B cell (primary cell): ENCODE measurements around the gene GABRQ. TPM values are rescaled to one million over a fixed set of nuclear protein-coding genes. Genes with fewer than 3 reads are reported as not detected.

Experiments
- ATAC-seq: fragments of 200-7000 bp; cut with Tn5 transposase; one replicate; pipeline ENCODE4 v1.10.0; 2021; ENCODE audit warnings: low read depth, mild to moderate bottlenecking, moderate number of reproducible peaks, moderate library complexity
- CTCF ChIA-PET: fragments of 350-600 bp; sonication (Branson Sonifier 250); formaldehyde crosslinking; loops from one replicate; lab custom pipeline; 2021; ENCODE audit warnings: antibody characterized with exemption, inconsistent platforms; lab: Charles Lee
- POLR2A ChIA-PET: fragments of 350-600 bp; sonication (Branson Sonifier 250); formaldehyde crosslinking; loops from one replicate; lab custom pipeline; 2021; ENCODE audit warnings: antibody characterized with exemption; lab: Charles Lee
- DNase-seq: peaks from one replicate; pipeline ENCODE4 v3.0.0; 2013
- H2AFZ ChIP-seq: 2 replicates; pipeline ENCODE4 v1.6.1; 2012; ENCODE audit warnings: mild to moderate bottlenecking, low read depth, low read length; ENCODE audit not compliant: insufficient read depth, poor library complexity, severe bottlenecking
- H3K27ac ChIP-seq, 2 donors: 1 replicate in 1 of 2; 2 replicates in 1 of 2; pipeline ENCODE4 v1.5.1; 2012 to 2013; ENCODE audit warnings: low read length in 2 of 2, mild to moderate bottlenecking in 2 of 2, moderate library complexity in 1 of 2
- H3K27me3 ChIP-seq, 4 experiments: fragments of 200-600 bp in 1 of 4; sonication (generic) in 1 of 4; replicated peaks in 1 of 4; 1 replicate in 2 of 4; 2 replicates in 2 of 4; pipeline versions ENCODE4 v1.6.1 to v1.7.0; 2013 to 2016; ENCODE audit warnings: low read length in 3 of 4, mild to moderate bottlenecking in 2 of 4, mixed read lengths in 1 of 4, moderate library complexity in 1 of 4; ENCODE audit not compliant: insufficient read depth in 4 of 4, control insufficient read depth in 3 of 4; ENCODE audit errors: control extremely low read depth in 1 of 4
- H3K36me3 ChIP-seq, 2 experiments: replicated peaks in 1 of 2; 1 replicate in 1 of 2; 2 replicates in 1 of 2; pipeline versions ENCODE4 v1.6.1 to v1.7.1; 2013; ENCODE audit warnings: low read length in 1 of 2; ENCODE audit not compliant: insufficient read depth in 2 of 2, control insufficient read depth in 1 of 2; ENCODE audit errors: control extremely low read depth in 1 of 2, extremely low read depth in 1 of 2
- H3K4me1 ChIP-seq, 2 donors: fragments of 200-600 bp in 1 of 2; sonication (generic) in 1 of 2; 1 replicate in 1 of 2; 2 replicates in 1 of 2; pipeline versions ENCODE4 v1.5.1 to v1.6.1; 2013 to 2017; ENCODE audit warnings: low read length in 2 of 2; ENCODE audit not compliant: control insufficient read depth in 2 of 2, insufficient read depth in 2 of 2
- H3K4me2 ChIP-seq: replicated peaks from 2 replicates; pipeline ENCODE3; 2012; ENCODE audit warnings: mild to moderate bottlenecking, low read depth, low read length; ENCODE audit not compliant: poor library complexity, severe bottlenecking
- H3K4me3 ChIP-seq, 5 experiments: fragments of 200-600 bp in 1 of 5; sonication (generic) in 1 of 5; 1 replicate in 3 of 5; 2 replicates in 2 of 5; pipeline versions ENCODE4 v1.5.1 to v1.7.0; 2011 to 2016; ENCODE audit warnings: low read length in 4 of 5, mild to moderate bottlenecking in 4 of 5, low read depth in 2 of 5, control low read depth in 1 of 5, moderate library complexity in 1 of 5; ENCODE audit not compliant: insufficient read depth in 1 of 5; ENCODE audit errors: control extremely low read depth in 1 of 5, extremely low read depth in 1 of 5
- H3K79me2 ChIP-seq: fragments of 200-600 bp; sonication (generic); one replicate; pipeline ENCODE4 v1.6.0; 2016; ENCODE audit warnings: low read length; ENCODE audit not compliant: control insufficient read depth, insufficient read depth
- H3K9ac ChIP-seq: fragments of 200-600 bp; sonication (generic); 2 replicates; pipeline ENCODE4 v1.6.1; 2017; ENCODE audit warnings: mild to moderate bottlenecking, low read length, moderate library complexity
- H3K9me3 ChIP-seq, 3 donors: one replicate each; pipeline versions ENCODE4 v1.6.1 to v1.7.1; 2013; ENCODE audit warnings: low read length in 2 of 3; ENCODE audit not compliant: control insufficient read depth in 2 of 3, insufficient read depth in 1 of 3; ENCODE audit errors: control extremely low read depth in 1 of 3
- H4K20me1 ChIP-seq: 2 replicates; pipeline ENCODE4 v1.6.0; 2012; ENCODE audit warnings: mild to moderate bottlenecking, low read length; ENCODE audit not compliant: insufficient read depth, control insufficient read depth, poor library complexity, severe bottlenecking
- H3K27ac Mint-ChIP-seq: one replicate; pipeline ENCODE4 v1.8.0; 2021; ENCODE audit warnings: mixed read lengths
- H3K27me3 Mint-ChIP-seq: one replicate; pipeline ENCODE4 v1.8.0; 2021; ENCODE audit warnings: mixed read lengths
- H3K4me1 Mint-ChIP-seq: one replicate; pipeline ENCODE4 v1.8.0; 2021; ENCODE audit warnings: mixed read lengths
- H3K4me3 Mint-ChIP-seq: one replicate; pipeline ENCODE4 v1.8.0; 2021; ENCODE audit warnings: mixed read lengths
- H3K9me3 Mint-ChIP-seq: one replicate; pipeline ENCODE4 v1.8.0; 2022; ENCODE audit warnings: mixed read lengths; ENCODE audit not compliant: insufficient read depth
- CTCF ChIP-seq: fragments of 200-600 bp; IDR thresholded peaks from one replicate; pipeline ENCODE4 v1.8.0; 2022; ENCODE audit warnings: antibody characterized with exemption, mild to moderate bottlenecking
- EZH2 ChIP-seq: IDR thresholded peaks from 2 replicates; pipeline ENCODE4 v1.6.1; 2012; ENCODE audit warnings: borderline replicate concordance, low read depth, mild to moderate bottlenecking, moderate library complexity, low read length; ENCODE audit not compliant: insufficient read depth, poor library complexity, severe bottlenecking
- WGBS: methylation state at CpG from one replicate; pipeline ENCODE4 v1.1.5; 2013; ENCODE audit warnings: missing lambda C conversion rate; ENCODE audit not compliant: insufficient coverage; 5-methylcytosine and 5-hydroxymethylcytosine counted together
- intact Hi-C: fragments of 100-400 bp; cut with micrococcal nuclease; formaldehyde crosslinking; loops from one replicate; pipeline ENCODE4 v1.10.0; 2022
- polyA plus RNA-seq: library from polyadenylated mRNA; depleted of rRNA; stranded (reverse); fragments of >200 nt; gene quantifications from 2 replicates; pipeline ENCODE4 v1.2.3, GENCODE V29; 2012
- total RNA-seq, 2 donors: library from RNA; stranded (reverse); fragments of 120-200 nt in 1 of 2; gene quantifications; 1 replicate in 1 of 2; 2 replicates in 1 of 2; pipeline versions ENCODE4 v1.2.3 to v1.2.4, GENCODE V29; 2013 to 2022

GABRQ gene
- total and polyA plus RNA-seq, 2 donors (not counting 1 experiment from before 2014, with no cell fraction given) = not detected

GRCh38 chrX:152646961-152647360 lies 9.3 kb downstream of the GABRQ start:
- no peaks in the 10 kb centered on the region for H3K4me1 Mint-ChIP-seq
- Histone ChIP-seq H3K36me3 (no peaks in the 10 kb centered on the region), H3K4me3 (no peak overlapping the region), H3K9me3 (no peaks in the 10 kb centered on the region), H3K4me2 (no peak overlapping the region), H2AFZ (no peak overlapping the region), H3K4me1 (no peaks in the 10 kb centered on the region), H3K9ac (no peak overlapping the region), H3K79me2 (no peaks in the 10 kb centered on the region), H3K27me3 (no peaks in the 10 kb centered on the region), H4K20me1 (no peaks in the 10 kb centered on the region), H3K27ac (no peak overlapping the region)
- POLR2A ChIA-PET = no interaction called here
- TF ChIP-seq CTCF (no peak), EZH2 (no peak)
- CTCF ChIA-PET = no interaction called here
- no peaks in the 10 kb centered on the region for H3K9me3 Mint-ChIP-seq
- DNase-seq (no peak), ATAC-seq (no peak)
- 76% methylated on average over 5 of the region's 12 CpGs for WGBS
- no peak overlapping the region for H3K27ac Mint-ChIP-seq
- intact Hi-C loops = no loop called here
- no peak overlapping the region for H3K4me3 Mint-ChIP-seq
- no peaks in the 10 kb centered on the region for H3K27me3 Mint-ChIP-seq

GRCh38 chrX:152647978-152648377 lies 10.3 kb downstream of the GABRQ start:
- H3K9me3 Mint-ChIP-seq = no peaks in the 10 kb centered on the region
- H3K27me3 ChIP-seq = no peaks in the 10 kb centered on the region
- ATAC-seq = no peak
- no peaks in the 10 kb centered on the region for H3K9me3 ChIP-seq
- H3K79me2 ChIP-seq = no peaks in the 10 kb centered on the region
- H3K27ac Mint-ChIP-seq = no peak overlapping the region
- no peak overlapping the region for H3K4me2 ChIP-seq
- no peak for TF ChIP-seq CTCF
- TF ChIP-seq EZH2 = no peak
- H3K4me1 Mint-ChIP-seq = no peaks in the 10 kb centered on the region
- no peak overlapping the region for H2AFZ ChIP-seq
- H3K9ac ChIP-seq = no peak overlapping the region
- no peak overlapping the region for H3K4me3 ChIP-seq
- H3K36me3 ChIP-seq = no peaks in the 10 kb centered on the region
- POLR2A ChIA-PET = no interaction called here
- H3K4me3 Mint-ChIP-seq = no peak overlapping the region
- intact Hi-C loops = no loop called here
- H3K27me3 Mint-ChIP-seq = no peaks in the 10 kb centered on the region
- no CpG with 5 or more reads among the region's 5 CpGs for WGBS
- no peak overlapping the region for H3K27ac ChIP-seq
- no peaks in the 10 kb centered on the region for H4K20me1 ChIP-seq
- H3K4me1 ChIP-seq = no peaks in the 10 kb centered on the region
- CTCF ChIA-PET = no interaction called here
- DNase-seq = no peak
